Ovary (tissue), 9 donors: ENCODE data around the gene JAM2. TPM values are rescaled to one million over a fixed set of nuclear protein-coding genes. Genes with fewer than 3 reads are reported as not detected.

Source experiments
- DNase-seq, 5 donors: peaks; one replicate each; pipeline ENCODE4 v3.0.0-alpha.2; 2019 to 2020
- H3K27ac ChIP-seq, 2 donors: fragments of 200-600 bp; one replicate each; pipeline versions ENCODE4 v1.5.1 to v1.8.0; 2019 to 2022
- H3K27me3 ChIP-seq: fragments of 200-600 bp; one replicate; pipeline ENCODE4 v1.8.0; 2022
- H3K36me3 ChIP-seq: fragments of 200-600 bp; sonication (generic); one replicate; pipeline ENCODE4 v1.5.1; 2019
- H3K4me1 ChIP-seq: one replicate; pipeline ENCODE4 v1.8.1; 2013; ENCODE audit warnings: mild to moderate bottlenecking, moderate library complexity; ENCODE audit not compliant: insufficient read depth
- H3K4me3 ChIP-seq: fragments of 200-600 bp; sonication (generic); one replicate; pipeline ENCODE4 v1.5.1; 2017
- H3K9me3 ChIP-seq, 2 donors: fragments of 200-600 bp in 1 of 2; sonication (generic) in 1 of 2; one replicate each; pipeline versions ENCODE4 v1.5.1 to v1.8.1; 2013 to 2019; ENCODE audit warnings: mild to moderate bottlenecking in 1 of 2, moderate library complexity in 1 of 2
- EP300 ChIP-seq: sonication (generic); formaldehyde crosslinking; IDR thresholded peaks from one replicate; pipeline ENCODE4 v1.6.1; 2017; ENCODE audit warnings: antibody characterized with exemption
- POLR2A ChIP-seq: fragments of 450-650 bp; IDR thresholded peaks from one replicate; pipeline ENCODE4 v1.6.1; 2017; ENCODE audit warnings: antibody characterized with exemption, mild to moderate bottlenecking, moderate library complexity
- WGBS, 3 donors: extraction: QIAGEN DNeasy Blood & Tissue Kit in 1 of 3; methylation state at CpG; one replicate each; pipeline versions ENCODE4 v1.1.5 to v1.1.7; 2013 to 2017; 5-methylcytosine and 5-hydroxymethylcytosine counted together
- intact Hi-C, 4 donors: fragments of 100-400 bp; cut with DNase I; formaldehyde crosslinking; loops; one replicate each; pipeline versions ENCODE4 v1.11.0 to v1.15.1; 2022 to 2023
- polyA plus RNA-seq, 2 donors: library from polyadenylated mRNA; stranded (reverse); fragments of 200-250 nt in 1 of 2; fragments of 350-450 nt in 1 of 2; fragmentation: Illumina TruSeq in 1 of 2; extraction: RNeasy Lipid Tissue Mini Kit (QIAGEN cat#74804) in 1 of 2; gene quantifications; one replicate each; pipeline ENCODE4 v1.2.3, GENCODE V29; 2013 to 2014
- total RNA-seq, 7 donors: library from RNA; depleted of rRNA in 2 of 7; stranded (reverse); fragments of >200 nt in 2 of 7; fragmentation: NEBNext Ultra II Directional in 3 of 7; extraction: Animal tissue kit (Norgen Biotek cat#: 25700) in 3 of 7; gene quantifications; one replicate each; pipeline versions ENCODE4 v1.1.0 to v1.2.4, GENCODE V29; 2016 to 2023
- TF ChIP-seq, protein P1 (sequence below), 3 donors: fragments of 450-650 bp in 2 of 3; fragments of 200-600 bp in 1 of 3; IDR thresholded peaks; one replicate each; pipeline versions ENCODE4 v1.5.1 to v1.8.0; 2016 to 2022; ENCODE audit warnings: antibody characterized with exemption in 3 of 3, mild to moderate bottlenecking in 1 of 3
- donor health status: DM: no; HTN: no; CAD: no; lungs with moderate emphysema.
- donor health status: DM: no; HTN: no; CAD: no.
- donor health status: Bipolar disorder and iron deficiency.
- donor health status: DM: yes; HTN: yes; CAD: no.
- donor health status: DM: no; HTN: no; CAD: no.
- donor health status: DM: yes; HTN: yes; CAD: no.

Gene JAM2
- total and polyA plus RNA-seq, 9 donors, result 11.7 to 65.4 (median 23.7) TPM

DNA sequence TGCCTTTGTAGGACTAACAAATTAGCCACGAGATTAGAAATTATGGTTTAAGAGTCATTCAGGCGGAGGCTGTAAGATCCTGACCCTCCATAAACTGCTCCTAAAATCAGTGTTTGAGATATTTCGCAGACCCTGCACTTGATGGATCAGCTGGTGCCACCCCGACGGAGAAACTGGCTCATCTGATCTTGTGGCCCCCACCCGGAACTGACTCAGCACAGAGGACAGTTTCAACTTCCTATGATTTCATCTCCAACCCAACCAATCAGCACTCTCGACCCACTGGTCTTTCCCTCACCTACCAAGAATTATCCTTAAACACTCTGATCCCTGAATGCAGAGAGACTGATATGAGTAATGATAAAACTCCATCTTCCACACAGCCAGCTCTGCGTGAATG, 3.7 kb upstream of the JAM2 start:
- Histone ChIP-seq H3K36me3 (no peaks in the 10 kb centered on the region), H3K4me3 (no peak overlapping the region), H3K27me3 (no peaks in the 10 kb centered on the region), H3K27ac (no peak overlapping the region), H3K9me3 (no peaks in the 10 kb centered on the region), H3K4me1 (peaks cover 4% of the 10 kb centered on the region)
- DNase-seq, result no peak
- no peak for TF ChIP-seq POLR2A
- TF ChIP-seq, protein P1, sequence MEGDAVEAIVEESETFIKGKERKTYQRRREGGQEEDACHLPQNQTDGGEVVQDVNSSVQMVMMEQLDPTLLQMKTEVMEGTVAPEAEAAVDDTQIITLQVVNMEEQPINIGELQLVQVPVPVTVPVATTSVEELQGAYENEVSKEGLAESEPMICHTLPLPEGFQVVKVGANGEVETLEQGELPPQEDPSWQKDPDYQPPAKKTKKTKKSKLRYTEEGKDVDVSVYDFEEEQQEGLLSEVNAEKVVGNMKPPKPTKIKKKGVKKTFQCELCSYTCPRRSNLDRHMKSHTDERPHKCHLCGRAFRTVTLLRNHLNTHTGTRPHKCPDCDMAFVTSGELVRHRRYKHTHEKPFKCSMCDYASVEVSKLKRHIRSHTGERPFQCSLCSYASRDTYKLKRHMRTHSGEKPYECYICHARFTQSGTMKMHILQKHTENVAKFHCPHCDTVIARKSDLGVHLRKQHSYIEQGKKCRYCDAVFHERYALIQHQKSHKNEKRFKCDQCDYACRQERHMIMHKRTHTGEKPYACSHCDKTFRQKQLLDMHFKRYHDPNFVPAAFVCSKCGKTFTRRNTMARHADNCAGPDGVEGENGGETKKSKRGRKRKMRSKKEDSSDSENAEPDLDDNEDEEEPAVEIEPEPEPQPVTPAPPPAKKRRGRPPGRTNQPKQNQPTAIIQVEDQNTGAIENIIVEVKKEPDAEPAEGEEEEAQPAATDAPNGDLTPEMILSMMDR (IDR thresholded peaks at IDR 0.05), result no peak
- TF ChIP-seq EP300, result no peak
- WGBS, 3 donors, result 77 to 91% (median 79%) methylated on average over 8 of the region's 8 CpGs
- intact Hi-C loops, result loop anchor here in 1 of 4 donors (10.0 kb wide), 1 partner anchor 529 kb away; no protein-coding TSS in a partner anchor

DNA sequence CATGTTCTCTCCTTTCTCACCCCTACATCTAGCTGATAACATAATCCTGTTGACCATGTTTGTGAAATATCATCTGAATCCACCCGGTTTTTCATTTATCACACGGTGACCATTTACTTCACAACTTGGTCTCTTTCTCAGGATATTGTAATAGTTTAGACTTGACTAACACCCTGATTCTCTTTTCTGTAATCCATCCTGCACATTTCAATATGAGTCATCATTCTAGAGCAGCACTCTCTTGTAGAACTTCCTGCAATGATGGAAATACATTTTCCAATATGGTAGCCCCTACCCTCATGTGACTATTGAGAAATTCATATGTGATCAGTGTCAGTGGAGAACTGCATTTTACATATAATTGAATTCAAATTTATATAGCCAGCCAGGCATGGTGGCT, 2.3 kb upstream of the JAM2 start:
- no peak for DNase-seq
- H3K4me1 ChIP-seq, result peaks cover 5% of the 10 kb centered on the region
- no peaks in the 10 kb centered on the region for H3K9me3 ChIP-seq
- intact Hi-C loops, result loop anchor here in 1 of 4 donors (10.0 kb wide), 1 partner anchor 528 kb away; no protein-coding TSS in a partner anchor
- TF ChIP-seq POLR2A, result no peak
- TF ChIP-seq, protein P1 (IDR thresholded peaks at IDR 0.05), result no peak
- no peak for TF ChIP-seq EP300
- H3K36me3 ChIP-seq, result no peaks in the 10 kb centered on the region
- WGBS, 3 donors, result 88% methylated on average over 2 of the region's 2 CpGs
- no peak overlapping the region for H3K27ac ChIP-seq
- no peaks in the 10 kb centered on the region for H3K27me3 ChIP-seq
- no peak overlapping the region for H3K4me3 ChIP-seq

DNA sequence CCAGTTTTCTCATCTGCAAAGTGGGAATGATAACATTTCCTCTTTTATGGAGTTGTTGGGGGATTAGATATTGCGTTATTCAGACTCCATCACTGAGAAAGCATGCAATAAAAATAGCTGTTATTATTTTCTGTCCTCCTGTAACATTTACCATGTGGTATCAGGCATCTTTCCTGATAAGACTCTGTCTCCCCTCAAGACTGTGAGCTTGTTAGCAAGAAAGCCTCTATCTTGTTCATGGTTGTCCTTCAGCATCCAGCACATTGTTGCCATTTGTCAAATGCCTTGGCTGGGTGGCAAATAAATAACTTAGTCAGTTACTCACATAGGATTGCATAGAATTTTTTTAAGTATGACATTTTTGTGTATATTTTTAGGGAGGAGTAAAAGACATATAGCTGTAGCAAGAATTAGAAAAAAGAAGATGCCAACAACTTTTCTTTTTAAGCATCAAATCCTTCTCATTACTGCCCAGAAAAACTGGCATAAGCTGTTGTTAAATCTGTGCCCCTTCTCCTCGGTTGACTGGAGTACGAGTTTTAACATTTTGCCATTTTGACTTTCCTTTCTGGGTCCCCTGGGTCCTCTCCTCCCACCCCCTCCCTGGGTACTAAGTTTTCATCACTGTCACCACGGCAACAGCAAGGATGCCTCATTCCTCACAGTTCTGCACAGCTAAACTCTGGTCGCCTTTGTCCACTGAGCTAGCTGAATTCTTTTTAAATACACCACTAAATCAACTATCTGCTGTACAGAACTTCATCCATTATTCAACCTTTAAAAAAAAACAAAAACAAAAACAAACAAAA, 1.0 kb upstream of the JAM2 start:
- TF ChIP-seq, protein P1 (IDR thresholded peaks at IDR 0.05), result no peak
- TF ChIP-seq EP300, result no peak
- intact Hi-C loops, result loop anchor here in 1 of 4 donors (10.0 kb wide), 1 partner anchor 527 kb away; no protein-coding TSS in a partner anchor
- DNase-seq, result peak in 2 of 5 donors; percentile 18 to 20
- Histone ChIP-seq H3K9me3 (no peaks in the 10 kb centered on the region), H3K4me3 (peak overlapping the region; percentile 63), H3K4me1 (peaks cover 5% of the 10 kb centered on the region), H3K27me3 (no peaks in the 10 kb centered on the region), H3K27ac (peak overlapping the region in 1 of 2 donors; percentile 93), H3K36me3 (no peaks in the 10 kb centered on the region)
- 18 to 34% (median 20%) methylated on average over 5 of the region's 5 CpGs for WGBS, 3 donors

GRCh38 chr21:25639551-25640201, 618 bp downstream of the JAM2 start:
- intact Hi-C loops, result loop anchor here in 1 of 4 donors (10.0 kb wide), 1 partner anchor 525 kb away; no protein-coding TSS in a partner anchor
- peaks cover 5% of the 10 kb centered on the region for H3K4me1 ChIP-seq
- H3K36me3 ChIP-seq, result no peaks in the 10 kb centered on the region
- peak overlapping the region; percentile 63 for H3K4me3 ChIP-seq
- H3K9me3 ChIP-seq, result no peaks in the 10 kb centered on the region
- TF ChIP-seq, protein P1 (IDR thresholded peaks at IDR 0.05), result peak in 2 of 3 donors; percentile 35 to 44
- TF ChIP-seq EP300, result no peak
- DNase-seq, result peak; percentile 51 to 72 (median 71)
- WGBS, 3 donors, result 0 to 1% (median 0%) methylated on average over 32 to 40 of the region's 40 CpGs
- H3K27ac ChIP-seq, result peak overlapping the region; percentile 93 to 94
- no peaks in the 10 kb centered on the region for H3K27me3 ChIP-seq
